Activated CD8-positive, alpha-beta memory T cell treated with anti-CD3 and anti-CD28 coated beads, Interleukin-2, amount 50 U/mL, for 48 hours (primary cell): ENCODE measurements around the gene CDHR3.

ENCODE experiments used
- DNase-seq: peaks from one replicate; pipeline ENCODE4 v3.0.0-alpha.2; 2020

Gene CDHR3

DNA sequence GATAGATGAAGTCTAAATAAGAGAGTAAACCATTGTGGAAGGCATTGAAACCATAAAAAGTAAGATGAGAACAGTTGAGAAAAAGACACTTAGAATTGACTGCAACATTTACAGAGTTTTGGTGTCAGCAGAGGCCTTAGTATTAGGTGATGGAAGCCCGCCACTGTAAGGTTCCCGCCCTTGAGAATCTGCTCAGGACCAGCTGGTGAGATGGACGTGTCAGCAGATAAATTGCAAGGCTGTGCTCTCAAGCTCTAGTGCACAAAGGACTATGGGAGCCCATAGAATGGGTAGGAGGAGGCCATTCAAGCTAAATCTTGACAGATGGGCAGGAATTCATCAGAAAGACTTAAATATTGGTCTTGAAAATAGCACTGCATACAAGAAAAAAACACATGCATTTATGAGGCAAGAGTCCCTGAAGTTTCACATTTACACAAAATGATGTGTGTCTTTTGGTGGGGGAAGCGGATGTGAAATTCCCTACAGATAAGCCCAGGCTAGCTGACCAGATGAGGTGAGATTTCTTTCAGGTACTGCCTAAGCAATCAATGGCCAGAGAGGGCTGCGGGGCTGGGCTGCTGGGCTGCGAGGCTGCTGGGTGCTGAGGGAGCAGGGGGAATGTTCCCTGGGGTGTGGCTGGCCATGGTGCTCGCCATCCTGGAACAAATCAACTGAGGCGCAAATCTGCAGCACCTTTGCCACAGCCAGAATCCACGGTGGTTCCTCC, 106.6 kb downstream of the CDHR3 start:
- DNase-seq = no peak

DNA sequence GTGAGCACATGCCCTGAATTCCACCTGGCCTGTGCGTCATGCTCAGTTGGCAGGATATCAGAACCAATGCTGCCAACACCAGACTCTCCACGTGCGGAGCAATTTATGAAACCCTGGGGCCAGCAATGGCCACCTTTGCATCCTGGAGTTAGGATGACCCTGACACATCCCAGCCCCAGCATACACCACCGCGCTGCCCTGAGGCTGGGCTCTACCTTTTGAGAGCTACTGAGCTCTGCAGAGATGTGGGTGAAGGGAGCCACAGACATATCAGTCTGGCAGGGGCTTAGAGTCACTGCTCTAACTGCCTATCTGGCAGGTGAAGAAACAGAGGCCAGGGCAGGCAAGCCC, 107.1 kb downstream of the CDHR3 start:
- DNase-seq = no peak

DNA sequence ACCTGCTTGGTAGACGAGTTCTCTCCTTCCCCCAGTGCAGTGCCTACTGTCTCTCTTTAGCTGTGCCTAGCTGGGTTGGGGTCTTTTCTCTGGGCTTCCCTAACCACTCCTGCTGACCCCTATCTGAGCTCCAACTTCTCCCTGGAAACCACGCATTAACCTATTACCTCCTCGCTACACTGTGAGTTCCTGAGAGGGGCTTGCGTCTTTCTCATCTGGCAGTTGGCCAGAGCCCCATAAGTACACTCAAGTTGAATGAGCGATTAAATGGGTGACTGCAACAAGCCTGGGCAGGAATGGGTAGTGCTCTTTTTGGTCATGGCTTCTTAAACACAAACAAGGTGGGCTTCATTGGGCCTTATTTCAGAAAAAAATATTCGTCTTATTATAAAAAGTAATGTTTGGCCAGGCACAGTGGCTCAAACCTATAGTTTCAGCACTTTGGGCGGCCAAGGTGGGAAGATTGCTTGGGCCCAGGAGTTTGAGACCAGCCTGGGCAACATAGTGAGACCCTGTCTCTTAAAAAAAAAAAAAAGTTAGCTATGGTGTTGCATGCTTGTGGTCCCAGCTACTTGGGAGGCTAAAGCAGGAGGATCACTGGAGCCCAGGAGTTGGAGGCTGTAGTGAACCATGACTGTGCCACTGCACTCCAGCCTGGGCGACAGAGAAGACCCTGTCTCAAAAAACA, 107.6 kb downstream of the CDHR3 start:
- DNase-seq = no peak

DNA sequence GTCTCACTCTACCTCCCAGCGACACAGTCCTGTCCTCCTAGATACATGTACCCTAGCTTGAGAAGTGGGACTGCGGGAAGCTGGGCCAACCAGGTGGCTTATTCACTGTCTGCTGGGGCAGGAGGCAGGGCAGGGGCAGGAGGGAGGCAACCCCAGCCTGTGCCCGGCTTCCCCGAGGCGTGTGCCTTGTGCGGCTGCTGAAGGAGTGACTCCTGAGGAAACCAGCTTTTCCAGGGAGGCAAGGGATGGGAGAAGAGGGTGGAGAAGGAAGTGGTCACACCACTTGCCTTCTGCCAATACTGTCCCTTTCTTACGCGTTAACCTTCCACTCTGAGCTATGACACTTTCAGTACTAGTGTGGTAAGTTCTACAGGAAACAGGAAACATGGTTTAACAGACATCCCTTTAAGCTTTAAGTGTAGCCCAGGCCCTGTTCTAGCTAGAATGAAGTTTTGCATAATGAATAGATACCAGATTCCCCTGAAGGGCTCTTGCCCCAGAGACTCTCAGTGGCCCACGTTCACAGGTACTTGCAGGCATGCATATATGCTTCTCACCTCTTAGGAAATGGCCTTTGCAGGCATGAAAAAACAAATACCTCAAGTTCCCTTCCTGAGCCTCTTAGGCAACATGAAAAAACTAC, 108.4 kb downstream of the CDHR3 start:
- DNase-seq = peak; percentile 74

DNA sequence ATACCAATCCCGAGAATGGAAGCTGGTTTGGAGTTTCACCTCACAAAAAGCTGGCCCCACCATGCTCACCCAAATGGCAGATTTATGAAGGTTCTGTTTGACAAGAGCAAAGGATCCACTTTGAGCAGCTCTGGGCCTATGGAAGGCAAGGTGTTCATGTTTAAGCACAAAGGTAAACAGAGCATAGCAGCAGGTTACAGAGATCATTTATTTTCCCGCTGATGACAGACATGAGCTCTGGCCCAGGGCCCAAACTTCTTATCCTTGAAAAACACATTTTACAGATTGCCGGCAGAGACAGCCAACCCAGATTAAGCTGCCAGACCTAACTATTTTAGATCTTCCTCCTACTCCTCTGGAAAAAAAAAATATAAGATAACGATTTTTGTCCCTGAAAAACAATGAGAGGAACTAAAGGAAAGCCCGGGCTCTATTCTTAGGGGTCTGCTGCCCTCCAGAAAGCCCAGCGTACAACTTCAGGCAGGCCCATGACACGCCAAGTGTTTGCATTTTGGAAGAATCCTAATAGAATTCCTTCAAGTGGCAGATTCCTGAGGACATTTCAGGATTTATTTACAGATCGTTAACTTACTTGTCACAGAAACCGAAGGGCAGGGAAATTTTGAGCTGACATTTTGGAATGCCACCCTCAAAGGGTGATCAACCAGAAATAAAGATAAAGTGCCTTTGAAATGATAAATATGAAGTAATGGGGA, 109.1 kb downstream of the CDHR3 start:
- no peak for DNase-seq

DNA sequence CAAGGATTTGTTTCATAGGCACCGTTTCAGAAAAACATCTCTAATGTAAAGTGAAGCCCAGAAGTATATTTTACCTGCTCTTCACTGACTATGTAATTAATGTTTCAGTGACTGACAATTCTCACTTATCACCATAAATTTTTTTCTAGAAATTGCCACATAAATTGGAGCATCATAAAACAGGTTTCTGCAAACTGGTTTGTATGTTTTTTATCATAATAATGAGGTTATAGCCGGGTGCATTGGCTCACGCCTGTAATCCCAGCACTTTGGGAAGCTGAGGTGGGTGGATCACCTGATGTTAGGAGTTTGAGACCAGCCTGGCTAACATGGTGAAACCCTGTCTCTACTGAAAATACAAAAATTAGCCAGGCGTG, 109.6 kb downstream of the CDHR3 start:
- DNase-seq = no peak

DNA sequence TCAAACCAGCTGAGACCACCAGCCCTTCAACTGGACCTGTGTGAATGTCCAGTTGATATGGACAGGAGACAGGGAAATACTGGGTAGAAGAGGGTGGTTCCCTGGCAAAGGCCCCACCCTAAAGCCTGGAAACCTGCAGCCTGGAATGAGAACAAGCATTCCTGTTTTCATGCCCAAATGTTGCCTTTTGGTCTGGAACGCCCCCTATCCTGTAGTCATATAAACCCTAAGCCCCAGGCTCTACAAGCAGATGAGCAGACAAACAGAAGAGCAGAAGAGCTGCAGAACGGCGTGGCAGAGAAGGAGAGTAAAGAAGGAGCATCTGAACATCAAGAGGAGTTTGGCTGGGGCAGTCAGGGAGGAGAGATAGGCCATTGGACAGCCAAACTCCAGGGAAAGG, 110.6 kb downstream of the CDHR3 start:
- no peak for DNase-seq

DNA sequence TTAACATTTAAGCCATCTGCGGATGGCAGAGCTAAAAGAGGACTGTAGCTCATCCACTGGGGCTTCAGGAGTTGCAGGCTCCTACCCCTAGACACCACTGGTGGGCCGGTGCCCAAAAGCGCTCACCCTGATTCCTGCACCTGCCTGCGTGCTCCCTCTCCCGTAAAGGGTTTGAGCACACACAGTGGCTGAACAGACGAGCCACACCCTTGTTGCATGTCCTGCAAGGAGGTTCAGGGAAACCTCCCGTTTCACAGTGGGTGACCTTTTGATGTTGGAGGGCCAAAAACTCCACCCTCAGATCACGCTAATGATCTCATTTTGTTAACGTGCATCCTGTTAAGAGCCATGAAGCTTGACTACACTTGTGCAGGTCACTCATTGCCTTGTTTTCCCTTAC, 111.2 kb downstream of the CDHR3 start:
- DNase-seq = no peak

DNA sequence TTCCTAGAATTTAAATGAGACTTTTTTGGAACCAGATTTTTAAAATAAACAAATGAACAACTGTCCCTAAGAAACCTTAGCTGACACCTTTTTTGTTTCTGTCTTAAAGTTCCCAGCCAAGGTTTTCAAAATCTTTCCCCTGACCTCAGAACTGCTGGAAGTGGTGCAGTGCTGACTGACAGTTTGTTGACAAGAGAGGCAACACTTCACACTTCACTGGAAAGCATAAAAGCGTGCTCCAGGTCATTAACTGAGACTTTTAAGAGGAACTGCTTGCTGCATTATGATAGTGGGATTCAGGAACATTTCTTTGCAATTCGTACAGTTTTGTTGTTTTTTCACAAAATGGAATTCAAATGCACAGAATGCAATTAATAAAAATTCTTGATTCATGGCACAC, 112.9 kb downstream of the CDHR3 start:
- DNase-seq = no peak

DNA sequence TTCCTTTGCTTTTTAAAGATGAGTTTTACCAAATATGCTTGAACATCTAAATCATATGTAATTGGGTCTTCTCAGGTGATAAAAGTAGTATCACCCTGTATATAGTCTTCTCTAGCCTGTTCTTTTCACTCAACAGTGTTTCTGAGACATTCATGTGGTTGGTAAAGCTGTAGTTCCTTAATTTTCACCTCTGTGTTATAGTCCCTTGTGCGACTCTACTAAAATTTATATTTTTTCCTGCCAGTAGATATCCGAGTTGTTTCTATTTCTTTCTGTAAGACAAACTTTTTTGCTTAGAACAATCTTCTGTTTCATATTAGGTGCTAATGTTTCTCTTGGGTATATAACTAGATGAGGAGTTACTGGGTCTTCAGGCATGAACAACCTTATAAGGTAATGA, 113.5 kb downstream of the CDHR3 start:
- DNase-seq = no peak

DNA sequence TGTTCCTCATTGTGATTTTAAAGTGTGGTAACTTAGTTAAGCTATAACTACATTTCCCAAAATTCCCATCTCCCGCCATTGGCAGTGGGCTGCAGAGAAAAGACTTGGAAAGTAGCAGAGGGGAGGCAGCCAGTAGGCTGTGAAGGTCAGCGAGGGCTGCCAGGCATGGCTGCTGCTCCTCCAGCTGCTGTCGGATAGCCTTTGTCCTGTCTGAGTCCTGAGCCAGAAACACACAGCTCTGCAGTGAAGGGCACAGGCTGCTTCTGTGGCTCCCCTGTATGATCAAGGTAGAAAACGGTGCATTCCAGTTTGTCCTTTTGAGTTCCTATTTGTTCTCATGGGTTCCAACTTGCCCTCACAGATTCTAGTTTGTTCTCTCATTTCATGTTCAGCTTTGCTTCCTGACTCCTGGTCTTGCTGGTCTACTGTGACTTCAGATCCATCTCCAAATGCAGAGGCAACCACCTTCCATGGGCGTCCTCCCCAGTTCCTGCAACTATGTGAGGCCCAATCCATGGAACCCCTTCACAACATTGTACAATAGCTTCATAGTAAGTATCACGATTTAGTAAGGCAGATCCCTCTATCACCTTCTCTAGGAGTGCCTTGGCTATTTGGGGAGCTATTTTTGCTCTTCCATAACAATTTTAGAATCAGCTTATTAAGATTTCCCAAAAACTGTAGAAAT, 117.4 kb downstream of the CDHR3 start:
- no peak for DNase-seq

DNA sequence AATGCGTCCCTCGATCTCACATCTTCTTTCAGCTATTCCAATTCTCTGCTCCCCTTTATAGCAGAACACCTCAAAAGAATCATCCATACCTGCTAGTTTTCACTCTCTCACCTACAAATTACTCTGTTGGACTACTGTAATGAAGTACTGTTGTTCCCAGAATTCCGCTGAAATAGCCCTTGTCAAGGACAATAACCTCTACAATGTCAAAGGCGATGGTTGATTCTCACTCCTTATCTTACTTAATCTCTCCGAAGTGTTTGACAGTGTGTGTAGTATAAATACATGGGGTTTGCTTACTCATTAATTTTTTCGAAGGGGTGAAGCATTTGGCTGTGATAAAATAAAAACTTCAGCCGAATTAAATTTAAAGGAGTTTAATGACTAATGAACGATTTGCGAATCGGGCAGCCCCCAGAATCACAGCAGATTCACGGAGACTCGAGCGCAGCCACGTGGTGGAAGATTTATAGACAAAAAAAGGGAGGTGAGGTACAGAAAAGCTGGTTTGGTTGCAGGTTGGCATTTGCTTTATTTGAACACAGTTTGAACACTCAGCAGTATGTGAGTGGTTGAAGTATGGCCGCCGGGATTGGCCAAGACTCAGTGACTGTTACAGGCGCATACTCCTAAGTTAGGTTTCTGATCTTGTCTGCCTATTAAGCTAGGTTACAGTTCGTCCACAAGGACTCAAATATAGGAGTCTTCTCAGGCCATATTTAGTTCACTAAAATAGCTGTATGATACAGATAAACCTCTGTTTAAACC, 119.2 kb downstream of the CDHR3 start:
- no peak for DNase-seq
